SK-N-SH treated with all-trans-retinoic acid at 6 μM for 48 hours (cell line): ENCODE data around the gene ARHGEF10L.

Experiments
- ATAC-seq: fragments of 200-7000 bp; cut with Tn5 transposase; 3 replicates; pipeline ENCODE4 v1.9.1; 2020; ENCODE audit warnings: mild to moderate bottlenecking, moderate library complexity
- ARNTL ChIP-seq: fragments of 450-650 bp; formaldehyde crosslinking; IDR thresholded peaks from 2 replicates; pipeline ENCODE4 v1.5.0; 2020; ENCODE audit warnings: low read depth, mild to moderate bottlenecking, moderate library complexity, borderline replicate concordance
- BACH2 ChIP-seq: fragments of 250-450 bp; sonication (Bioruptor Pico); IDR thresholded peaks from 2 replicates; pipeline ENCODE4 v1.9.0; 2021; ENCODE audit warnings: mild to moderate bottlenecking, borderline replicate concordance
- CREB5 ChIP-seq: fragments of 250-450 bp; sonication (Bioruptor Pico); IDR thresholded peaks from 2 replicates; pipeline ENCODE4 v1.5.1; 2020; ENCODE audit warnings: low read depth, mild to moderate bottlenecking, moderate library complexity
- CSDC2 ChIP-seq: fragments of 250-450 bp; sonication (Bioruptor Pico); IDR thresholded peaks from 2 replicates; pipeline ENCODE4 v1.5.0; 2020; ENCODE audit warnings: mild to moderate bottlenecking, moderate library complexity
- ESRRG ChIP-seq: fragments of 250-450 bp; sonication (Bioruptor Pico); IDR thresholded peaks from 2 replicates; pipeline ENCODE4 v1.6.1; 2021; ENCODE audit warnings: mild to moderate bottlenecking
- GLIS3 ChIP-seq: fragments of 250-450 bp; sonication (Bioruptor Pico); IDR thresholded peaks from 2 replicates; pipeline ENCODE4 v1.5.0; 2020; ENCODE audit warnings: mild to moderate bottlenecking, moderate library complexity
- OSR1 ChIP-seq: fragments of 250-450 bp; sonication (Bioruptor Pico); IDR thresholded peaks from 2 replicates; pipeline ENCODE4 v1.8.0; 2022; ENCODE audit warnings: moderate library complexity, mild to moderate bottlenecking, inconsistent platforms
- PATZ1 ChIP-seq: fragments of 250-450 bp; sonication (Bioruptor Pico); IDR thresholded peaks from 2 replicates; pipeline ENCODE4 v1.8.0; 2020; ENCODE audit warnings: mild to moderate bottlenecking, moderate library complexity, borderline replicate concordance
- POU6F1 ChIP-seq: fragments of 250-450 bp; sonication (Bioruptor Pico); IDR thresholded peaks from 2 replicates; pipeline ENCODE4 v1.8.0; 2021; ENCODE audit warnings: low read depth, mild to moderate bottlenecking, moderate library complexity, borderline replicate concordance
- PPARA ChIP-seq: fragments of 250-450 bp; sonication (Bioruptor Pico); IDR thresholded peaks from 2 replicates; pipeline ENCODE4 v1.5.0; 2020; ENCODE audit warnings: mild to moderate bottlenecking, borderline replicate concordance
- RARB ChIP-seq: fragments of 250-450 bp; sonication (Bioruptor Pico); IDR thresholded peaks from 2 replicates; pipeline ENCODE4 v1.8.0; 2021; ENCODE audit warnings: mild to moderate bottlenecking, moderate library complexity
- TCF4 ChIP-seq: fragments of 250-450 bp; sonication (Bioruptor Pico); IDR thresholded peaks from 2 replicates; pipeline ENCODE4 v1.8.0; 2021; ENCODE audit warnings: mild to moderate bottlenecking, moderate library complexity, borderline replicate concordance
- TOX ChIP-seq: fragments of 250-450 bp; sonication (Bioruptor Pico); IDR thresholded peaks from 2 replicates; pipeline ENCODE4 v1.8.0; 2021; ENCODE audit warnings: mild to moderate bottlenecking, moderate library complexity, borderline replicate concordance
- TSHZ2 ChIP-seq: fragments of 250-450 bp; sonication (Bioruptor Pico); IDR thresholded peaks from 2 replicates; pipeline ENCODE4 v1.5.0; 2020; ENCODE audit warnings: mild to moderate bottlenecking, moderate library complexity
- ZC3H10 ChIP-seq: fragments of 250-450 bp; sonication (Bioruptor Pico); IDR thresholded peaks from 2 replicates; pipeline ENCODE4 v1.5.1; 2021; ENCODE audit warnings: mild to moderate bottlenecking, moderate library complexity
- ZFP3 ChIP-seq: fragments of 250-450 bp; sonication (Bioruptor Pico); IDR thresholded peaks from 2 replicates; pipeline ENCODE4 v1.5.0; 2020; ENCODE audit warnings: mild to moderate bottlenecking, moderate library complexity
- ZFP30 ChIP-seq: fragments of 450-650 bp; formaldehyde crosslinking; IDR thresholded peaks from 2 replicates; pipeline ENCODE4 v1.5.0; 2022; ENCODE audit warnings: mild to moderate bottlenecking, moderate library complexity
- ZNF565 ChIP-seq: fragments of 450-650 bp; formaldehyde crosslinking; conservative IDR thresholded peaks from 2 replicates; pipeline ENCODE4 v1.5.0; 2020; ENCODE audit warnings: low read depth, mild to moderate bottlenecking, moderate library complexity
- ZNF8 ChIP-seq: fragments of 450-650 bp; formaldehyde crosslinking; IDR thresholded peaks from 2 replicates; pipeline ENCODE4 v1.5.0; 2020; ENCODE audit warnings: mild to moderate bottlenecking, moderate library complexity
- TF ChIP-seq, protein P1 (sequence below): fragments of 250-450 bp; sonication (Bioruptor Pico); IDR thresholded peaks from 2 replicates; pipeline ENCODE4 v1.5.1; 2021; ENCODE audit warnings: mild to moderate bottlenecking, moderate library complexity

Gene ARHGEF10L

GRCh38 chr1:17573518-17574041 is 34.1 kb downstream of the ARHGEF10L start:
- no peak for TF ChIP-seq TSHZ2 (CRISPR knock-in tag)
- no peak for TF ChIP-seq TOX (CRISPR knock-in tag)
- no peak for TF ChIP-seq ZFP30 (CRISPR knock-in tag)
- no peak for TF ChIP-seq ZC3H10 (CRISPR knock-in tag)
- TF ChIP-seq CSDC2 (CRISPR knock-in tag): no peak
- no peak for TF ChIP-seq ZNF8
- no peak for ATAC-seq

GRCh38 chr1:17574516-17574915 is 35.0 kb downstream of the ARHGEF10L start:
- ATAC-seq: peak; percentile 15; the same call in 1 of the 3 replicates
- TF ChIP-seq GLIS3 (CRISPR knock-in tag): no peak
- no peak for TF ChIP-seq TSHZ2 (CRISPR knock-in tag)
- no peak for TF ChIP-seq RARB (CRISPR knock-in tag)
- no peak for TF ChIP-seq TCF4
- TF ChIP-seq ZFP30 (CRISPR knock-in tag): no peak
- TF ChIP-seq ESRRG: no peak
- no peak for TF ChIP-seq ZC3H10 (CRISPR knock-in tag)
- TF ChIP-seq ZNF565: no peak
- no peak for TF ChIP-seq ARNTL
- no peak for TF ChIP-seq OSR1 (CRISPR knock-in tag)
- no peak for TF ChIP-seq CREB5 (CRISPR knock-in tag)
- no peak for TF ChIP-seq PPARA
- TF ChIP-seq, protein P1, sequence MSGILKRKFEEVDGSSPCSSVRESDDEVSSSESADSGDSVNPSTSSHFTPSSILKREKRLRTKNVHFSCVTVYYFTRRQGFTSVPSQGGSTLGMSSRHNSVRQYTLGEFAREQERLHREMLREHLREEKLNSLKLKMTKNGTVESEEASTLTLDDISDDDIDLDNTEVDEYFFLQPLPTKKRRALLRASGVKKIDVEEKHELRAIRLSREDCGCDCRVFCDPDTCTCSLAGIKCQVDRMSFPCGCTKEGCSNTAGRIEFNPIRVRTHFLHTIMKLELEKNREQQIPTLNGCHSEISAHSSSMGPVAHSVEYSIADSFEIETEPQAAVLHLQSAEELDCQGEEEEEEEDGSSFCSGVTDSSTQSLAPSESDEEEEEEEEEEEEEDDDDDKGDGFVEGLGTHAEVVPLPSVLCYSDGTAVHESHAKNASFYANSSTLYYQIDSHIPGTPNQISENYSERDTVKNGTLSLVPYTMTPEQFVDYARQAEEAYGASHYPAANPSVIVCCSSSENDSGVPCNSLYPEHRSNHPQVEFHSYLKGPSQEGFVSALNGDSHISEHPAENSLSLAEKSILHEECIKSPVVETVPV (CRISPR knock-in tag): no peak
- TF ChIP-seq PATZ1 (CRISPR knock-in tag): no peak
- no peak for TF ChIP-seq ZFP3 (CRISPR knock-in tag)
- no peak for TF ChIP-seq TOX (CRISPR knock-in tag)
- no peak for TF ChIP-seq BACH2 (CRISPR knock-in tag)

DNA sequence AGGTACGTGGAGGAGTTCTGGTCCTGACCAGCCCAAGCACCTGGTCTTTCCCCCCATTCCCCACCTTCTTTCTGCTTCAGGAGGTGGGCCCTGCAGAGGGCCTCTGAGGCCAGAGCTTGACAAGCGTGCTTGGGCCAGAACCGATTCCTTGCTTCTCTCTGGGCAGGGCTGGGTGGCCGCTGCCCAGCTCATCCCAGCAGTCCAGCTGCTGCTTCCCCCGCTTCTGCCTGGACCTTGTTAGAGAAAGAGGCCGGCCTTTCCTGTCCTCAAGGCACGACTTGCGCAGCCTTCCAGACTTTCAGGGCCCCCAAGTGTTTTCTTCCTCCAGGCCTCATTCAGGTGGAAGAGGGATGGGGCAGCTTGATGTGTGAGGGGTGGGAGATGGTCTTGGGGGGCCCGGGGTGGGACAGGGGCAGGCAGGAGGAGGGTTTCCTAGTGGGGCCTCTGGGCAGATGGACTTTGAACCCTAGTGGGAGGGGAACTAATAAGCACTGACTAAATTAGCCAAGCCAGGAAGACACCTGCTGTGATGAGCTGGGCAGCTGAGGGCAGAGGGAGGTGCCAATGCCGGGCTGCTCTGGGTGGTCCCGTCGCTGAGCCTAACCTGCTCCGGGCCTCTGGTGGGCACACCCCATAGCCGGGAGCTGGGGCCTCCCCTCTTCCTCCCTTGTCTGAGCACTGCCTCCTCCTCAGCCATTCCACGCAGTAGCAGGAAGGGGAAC is 36.5 kb downstream of the ARHGEF10L start:
- ATAC-seq: no peak
- TF ChIP-seq ZNF565: no peak
- no peak for TF ChIP-seq CSDC2 (CRISPR knock-in tag)
- TF ChIP-seq POU6F1 (CRISPR knock-in tag): no peak
- TF ChIP-seq PPARA: no peak
- TF ChIP-seq ZFP3 (CRISPR knock-in tag): no peak
- TF ChIP-seq, all 23 proteins: peak for 0
